DMS114 treated with DMSO at 0.1 percent for 48 hours (cell line): ENCODE data around the gene TMEM217.
A peak's percentile ranks its signal among the peaks of the same experiment; 100 is the strongest.
"Not testable (repeated sequence)": the region's sequence is repeated elsewhere in the genome, so short reads cannot be mapped to it uniquely, and the experiment has no call there.

Experiments used
- DNase-seq: peaks from one replicate; lab custom pipeline; 2025; ENCODE audit not compliant: unreplicated experiment; lab: John Stamatoyannopoulos, UW

TMEM217 gene

DNA sequence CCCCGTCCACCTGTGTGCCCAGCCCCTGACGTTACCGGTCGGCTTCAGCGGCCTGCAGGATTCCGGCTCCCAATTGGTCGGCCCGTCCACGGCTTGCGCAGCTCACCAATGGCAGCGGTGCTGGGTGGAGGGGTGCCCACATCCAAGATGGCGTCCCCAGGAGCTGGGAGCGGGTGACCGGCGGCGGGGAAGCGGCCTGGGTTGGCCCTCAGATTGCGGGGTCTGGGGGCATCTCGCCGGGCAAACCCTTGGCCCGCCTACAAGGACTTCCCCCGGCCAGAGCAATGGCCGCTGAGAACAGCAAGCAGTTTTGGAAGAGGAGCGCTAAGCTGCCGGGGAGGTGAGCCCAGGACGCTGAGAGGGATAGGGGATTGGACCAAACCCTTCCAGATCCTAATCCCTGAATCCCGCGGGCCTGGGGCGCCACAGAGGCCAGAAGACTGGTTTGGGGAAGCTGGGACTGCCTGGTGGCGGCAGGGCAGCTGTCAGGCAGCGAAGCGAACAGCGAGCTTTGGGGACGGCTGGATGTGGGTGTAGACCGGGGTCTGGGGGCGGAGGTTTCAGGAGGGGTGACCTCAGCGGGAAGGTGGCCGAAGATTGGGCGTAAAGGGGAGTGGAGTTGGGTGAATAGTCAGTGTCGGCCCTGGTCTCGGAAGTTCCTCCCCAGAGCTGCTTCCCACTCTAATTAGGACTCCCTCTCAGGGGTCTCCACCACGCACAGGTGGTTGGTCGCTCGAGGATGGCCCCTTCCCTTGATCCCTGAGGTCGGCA lies at the start of gene TMEM217, which contains the start of gene TBC1D22B:
Gene TMEM217, minus strand, starts transcription at position 511 of the 771 bp plus-strand sequence. CDS start 39,114 bp downstream, outside the sequence.
Gene TBC1D22B, plus strand, starts transcription at position 139 of the 771 bp plus-strand sequence. Its CDS starts 146 bp downstream, at position 285.
- DNase-seq: peak; percentile 95

DNA sequence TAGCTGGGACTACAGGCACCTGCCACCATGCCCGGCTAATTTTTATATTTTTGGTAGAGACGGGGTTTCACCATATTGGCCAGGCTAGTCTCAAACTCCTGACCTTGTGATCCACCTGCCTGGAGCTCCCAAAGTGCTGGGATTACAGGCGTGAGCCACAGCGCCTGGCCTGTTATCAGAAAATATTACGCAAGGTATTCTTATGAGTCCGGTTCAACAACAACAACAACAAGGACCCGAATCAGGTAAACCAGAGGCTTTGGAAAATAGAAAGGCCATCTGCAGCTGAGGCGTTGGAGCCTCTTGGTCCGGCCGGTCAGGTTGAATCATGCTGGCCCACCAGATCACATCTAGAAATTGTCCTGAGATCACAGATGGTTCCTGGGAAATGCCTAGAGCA lies 49.5 kb upstream of the TMEM217 start:
- not testable (repeated sequence) for DNase-seq

DNA sequence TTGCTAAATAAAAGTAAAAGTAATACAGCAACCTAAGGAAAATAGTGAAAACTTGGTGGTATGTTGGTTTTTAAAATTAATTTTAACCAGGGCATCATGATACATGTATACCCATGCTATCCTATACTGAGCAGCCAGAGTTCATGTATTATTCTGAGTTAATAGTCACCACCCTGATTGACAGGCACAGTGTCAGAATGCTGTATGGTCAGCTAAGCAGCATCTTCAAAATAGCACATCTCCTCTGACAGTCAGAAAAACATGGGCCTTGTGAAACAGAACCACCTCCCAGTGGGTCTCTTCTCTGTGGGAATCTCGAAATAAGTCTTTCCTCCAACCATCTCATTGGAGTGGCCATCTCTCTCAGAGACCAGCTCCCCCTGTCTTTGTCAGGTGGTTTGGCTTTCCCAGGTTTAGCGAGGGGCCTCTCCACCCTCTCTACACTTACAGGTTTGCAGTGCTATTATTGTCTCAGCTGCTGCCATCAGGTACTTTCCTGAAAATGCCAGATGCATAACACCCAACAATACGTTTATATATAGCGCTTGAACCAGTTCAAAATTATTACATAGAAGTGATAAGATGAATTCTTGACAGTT lies 48.8 kb upstream of the TMEM217 start:
- DNase-seq: no peak

DNA sequence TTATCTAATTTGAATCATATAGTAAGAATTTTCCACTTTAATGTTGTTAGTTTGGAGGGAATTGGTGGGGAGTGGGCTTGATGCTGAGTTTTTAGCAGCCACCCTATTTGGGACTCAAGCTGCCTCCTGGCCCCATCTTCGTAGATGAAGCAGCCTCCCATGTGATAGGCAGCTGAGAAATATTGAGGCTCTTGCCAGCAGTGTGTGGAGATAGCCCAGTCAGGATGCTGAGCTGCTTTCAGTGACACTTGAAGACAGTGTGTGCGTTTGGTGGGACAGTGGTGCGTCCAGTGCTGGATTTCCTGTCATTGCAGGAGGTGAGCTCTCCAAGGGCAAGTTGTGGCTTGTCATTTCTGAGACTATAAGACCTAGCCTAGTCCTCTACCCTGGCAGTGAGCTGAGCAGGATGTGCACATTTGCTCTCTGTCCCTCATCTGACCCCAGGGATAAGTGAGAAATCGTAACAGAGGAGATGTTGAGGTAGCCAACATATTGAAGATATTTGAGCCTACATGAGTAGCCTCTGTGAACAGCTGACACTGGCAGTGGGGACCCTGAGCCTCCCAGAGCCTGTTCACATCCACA lies 48.0 kb upstream of the TMEM217 start:
- DNase-seq: no peak

DNA sequence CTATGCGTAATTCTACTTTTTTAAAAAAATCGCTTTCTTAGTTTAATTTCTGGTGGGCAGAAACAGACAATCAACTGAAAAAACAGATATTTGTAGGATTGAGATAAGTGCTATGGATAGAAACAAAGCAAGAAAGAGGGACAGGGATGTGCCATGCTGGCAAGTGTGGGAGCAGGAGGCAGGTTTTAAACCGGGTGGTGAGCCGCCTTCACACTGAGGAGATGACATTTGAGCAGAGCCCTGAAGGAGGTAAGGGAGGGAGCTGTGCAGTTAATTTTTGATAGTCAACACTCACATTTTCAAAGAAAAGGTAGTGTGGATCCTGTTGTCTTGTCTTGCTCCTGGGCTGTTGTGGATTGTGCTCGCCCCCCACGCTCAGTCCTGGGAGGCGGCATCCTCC lies 46.8 kb upstream of the TMEM217 start:
- no peak for DNase-seq

DNA sequence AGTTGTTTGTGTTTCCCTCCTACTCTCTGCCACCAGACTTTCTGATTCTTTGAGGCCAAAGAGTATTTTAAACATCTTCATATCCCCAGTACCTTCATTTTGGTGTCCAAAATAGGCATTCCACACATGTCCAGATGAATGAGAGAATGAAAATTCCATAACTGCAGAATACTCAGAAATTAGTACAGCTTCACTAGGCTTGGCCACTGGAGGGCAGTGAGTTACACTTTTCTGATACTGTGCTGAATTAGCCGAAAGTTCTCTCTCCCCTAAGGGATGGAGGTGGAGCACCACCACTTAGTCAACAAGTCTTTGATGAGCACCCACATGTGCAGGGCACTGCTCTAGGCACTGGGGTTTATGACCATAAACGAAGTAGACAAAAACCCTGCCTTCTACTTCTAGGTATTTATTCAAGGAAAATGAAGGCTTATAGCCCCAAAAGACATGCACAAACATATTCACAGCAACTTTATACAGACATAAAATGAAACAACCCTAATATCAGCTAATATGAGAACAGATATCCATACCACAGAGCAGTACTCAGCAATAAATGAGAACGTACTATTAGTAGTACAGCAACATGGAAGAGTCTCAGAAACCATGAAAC lies 46.1 kb upstream of the TMEM217 start:
- DNase-seq: peak; percentile 35

DNA sequence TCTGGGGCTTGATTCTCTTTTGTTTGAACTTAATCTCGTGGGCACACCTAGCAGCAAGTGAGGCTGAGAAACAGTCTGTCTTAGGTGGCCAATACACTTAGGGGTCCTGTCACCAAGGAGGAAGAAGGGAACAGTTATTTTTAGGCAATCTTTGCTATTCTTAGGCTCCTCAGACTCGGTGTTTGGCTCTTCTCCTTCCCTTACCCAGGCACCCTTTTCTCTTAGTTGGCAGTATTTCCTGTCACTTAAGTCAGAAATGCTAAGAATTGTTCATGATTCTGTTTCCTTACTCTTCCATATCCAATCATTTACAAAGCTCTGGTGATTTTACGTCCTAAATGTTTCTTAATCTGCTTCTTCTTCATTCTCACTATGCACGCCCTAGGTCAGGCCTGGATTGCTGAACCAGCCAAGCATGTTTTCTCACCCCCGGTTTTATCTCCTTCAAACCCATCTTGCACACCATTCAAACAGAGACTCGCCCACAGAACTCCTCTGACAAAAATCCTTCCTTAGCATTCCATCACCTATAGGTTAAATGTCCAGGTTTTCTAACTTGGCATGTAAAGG lies 45.2 kb upstream of the TMEM217 start:
- no peak for DNase-seq

DNA sequence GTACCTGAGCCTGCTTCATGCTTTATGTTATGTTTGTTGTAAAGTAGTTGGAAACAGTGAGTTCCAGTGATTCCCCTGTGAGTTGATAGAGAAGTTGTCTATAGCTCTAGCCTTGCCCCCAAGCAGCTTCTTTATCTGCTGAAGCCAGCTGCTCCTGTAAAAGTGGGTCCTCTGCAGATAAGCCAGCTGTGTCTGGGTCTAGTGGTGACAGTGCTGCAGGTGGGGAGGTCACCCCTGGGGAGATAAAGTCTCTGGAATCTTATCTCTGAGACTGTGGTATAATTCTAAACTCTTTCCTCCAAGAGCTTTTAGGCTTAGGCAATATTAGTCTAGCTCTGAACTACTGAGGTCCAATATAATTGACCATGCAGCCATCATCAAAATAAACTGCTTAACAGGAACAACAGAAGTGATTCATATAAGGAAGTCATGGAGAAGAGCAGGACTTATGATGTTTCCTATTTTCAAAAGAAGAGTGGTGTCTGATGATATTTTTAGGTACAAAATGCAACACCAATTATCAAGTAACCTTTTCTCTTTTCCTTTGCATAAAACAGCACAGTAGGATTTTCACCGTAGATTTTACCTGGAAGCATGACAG lies 44.2 kb upstream of the TMEM217 start:
- DNase-seq: no peak

DNA sequence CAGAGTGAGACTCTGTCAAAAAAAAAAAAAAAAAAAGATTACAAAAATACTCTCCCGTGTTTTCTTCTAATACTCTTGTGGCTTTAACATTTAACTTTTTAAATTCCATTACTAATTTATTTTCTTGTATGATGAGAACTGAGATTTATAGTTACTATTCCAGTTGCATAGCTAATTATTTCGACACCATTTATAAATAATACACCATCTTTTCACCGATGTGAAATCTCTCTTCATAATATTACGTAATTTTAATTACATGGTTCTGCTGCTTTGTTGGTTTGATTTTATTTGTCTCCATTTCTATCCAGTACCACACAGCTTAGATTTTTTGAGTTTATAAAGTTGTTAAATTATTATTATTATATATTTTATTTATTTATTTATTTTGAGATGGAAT lies 42.0 kb upstream of the TMEM217 start:
- DNase-seq: no peak

DNA sequence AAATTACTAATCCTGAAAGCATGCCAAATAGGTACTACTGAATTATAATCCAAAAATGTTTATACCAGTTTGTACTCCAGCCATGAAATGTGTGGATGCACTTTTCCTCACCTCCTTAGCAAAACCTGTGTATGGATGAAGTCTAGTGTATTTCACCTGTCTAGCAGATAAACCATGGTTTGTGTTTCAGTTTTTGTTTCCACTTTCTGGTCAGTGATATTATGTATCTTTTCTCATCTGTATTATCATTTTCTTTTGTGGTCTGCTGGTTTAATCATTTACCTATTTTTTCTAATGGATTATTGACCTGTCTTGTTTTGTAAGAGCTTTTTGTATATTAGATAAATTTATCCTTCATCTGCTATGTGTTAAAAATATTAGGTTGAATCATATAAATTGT lies 41.0 kb upstream of the TMEM217 start:
- DNase-seq: no peak

DNA sequence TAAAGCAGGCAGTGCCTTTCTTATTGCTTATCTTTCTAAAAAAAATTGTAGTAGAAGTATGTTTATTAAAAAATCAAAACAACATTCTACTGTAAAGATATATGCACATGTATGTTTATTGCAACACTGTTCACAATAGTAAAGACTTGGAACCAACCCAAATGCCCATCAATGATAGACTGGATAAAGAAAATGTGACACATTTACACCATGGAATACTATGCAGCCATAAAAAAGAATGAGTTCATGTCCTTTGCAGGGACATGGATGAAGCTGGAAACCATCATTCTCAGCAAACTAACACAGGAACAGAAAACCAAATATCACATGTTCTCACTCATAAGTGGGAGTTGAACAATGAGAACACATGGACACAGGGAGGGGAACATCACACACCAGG lies 39.7 kb upstream of the TMEM217 start:
- not testable (repeated sequence) for DNase-seq

DNA sequence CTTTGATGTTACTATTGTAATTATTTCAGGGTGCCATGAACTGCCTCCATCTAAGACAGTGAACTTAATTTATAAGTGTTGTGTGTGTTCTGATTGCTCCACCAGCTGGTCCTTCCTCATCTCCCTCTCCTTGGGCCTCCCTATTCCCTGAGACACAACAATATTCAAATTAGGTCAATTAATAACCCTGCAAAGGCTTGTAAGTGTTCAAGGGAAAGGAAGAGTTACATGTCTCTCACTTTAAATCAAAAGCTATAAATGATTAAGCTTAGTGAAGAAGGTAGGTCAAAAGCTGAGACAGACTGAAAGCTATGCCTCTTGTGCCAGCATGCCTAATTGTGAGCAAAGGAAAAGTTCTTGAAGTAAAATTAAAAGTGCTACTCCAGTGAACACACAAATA lies 35.5 kb upstream of the TMEM217 start:
- DNase-seq: no peak

DNA sequence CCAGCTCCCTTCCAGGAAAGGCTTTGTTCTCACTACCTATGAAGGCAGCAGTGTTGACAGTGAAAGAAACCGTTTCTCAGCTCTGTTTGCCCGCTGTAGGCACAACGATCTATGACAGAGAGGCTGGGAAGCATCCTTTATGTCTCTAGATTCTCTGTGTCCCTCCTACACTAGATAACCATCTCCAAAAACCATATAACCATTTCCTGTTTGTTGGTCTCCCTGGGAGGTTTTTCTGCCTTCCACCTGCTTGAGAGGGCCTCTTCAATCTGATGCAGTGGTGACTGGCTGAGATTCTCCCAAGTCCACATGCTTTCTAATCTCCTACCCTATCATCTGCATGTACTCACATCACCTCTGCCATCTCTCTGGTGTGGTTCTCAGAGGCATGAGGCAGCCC lies 32.0 kb upstream of the TMEM217 start:
- no peak for DNase-seq

DNA sequence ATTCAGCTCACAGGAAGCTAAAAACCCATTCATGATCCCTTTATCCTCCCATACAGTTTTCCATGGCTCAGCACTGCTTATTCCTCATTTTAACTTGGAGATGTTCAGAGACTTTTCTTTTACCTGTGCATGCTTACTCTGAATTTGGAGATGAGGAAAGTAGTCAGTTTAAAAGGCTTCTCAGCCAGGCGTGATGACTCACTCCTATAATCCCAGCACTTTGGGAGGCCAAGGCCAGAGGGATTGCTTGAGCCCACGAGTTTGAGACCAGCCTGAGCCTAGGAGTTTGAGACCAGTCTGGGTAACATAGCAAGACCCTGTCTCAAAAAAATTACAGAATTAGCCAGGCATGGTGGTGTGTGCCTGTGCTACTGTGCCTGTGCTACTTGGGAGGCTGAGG lies 30.3 kb upstream of the TMEM217 start:
- DNase-seq: no peak

DNA sequence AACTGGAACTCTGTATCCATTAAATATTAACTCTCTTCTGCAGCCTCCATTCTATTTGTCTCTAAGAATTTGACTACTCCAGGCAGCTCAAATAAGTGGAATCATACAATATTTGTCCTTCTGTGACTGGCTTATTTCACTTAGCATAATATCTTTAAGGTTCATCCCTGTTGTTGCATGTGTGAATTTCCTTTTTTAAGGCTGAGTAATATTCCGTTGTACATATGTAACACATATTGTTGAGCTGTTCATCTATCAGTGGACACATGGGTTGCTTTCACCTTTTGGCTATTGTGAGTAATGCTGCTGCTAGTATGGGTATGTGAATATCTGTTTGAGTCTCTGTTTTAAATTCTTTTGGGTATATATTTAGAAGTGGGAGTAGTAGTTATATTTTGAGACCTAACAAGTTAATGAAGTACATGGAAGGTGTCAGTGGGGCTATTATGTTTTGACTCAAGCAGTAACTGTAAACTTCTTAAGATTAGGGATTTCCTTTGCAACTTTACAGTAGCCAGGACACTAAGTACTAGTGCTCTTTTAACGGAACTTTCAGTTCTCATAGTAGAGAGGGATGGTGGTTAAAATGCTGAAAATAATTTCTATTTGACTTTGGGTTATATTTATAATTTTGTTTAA lies 29.7 kb upstream of the TMEM217 start:
- no peak for DNase-seq

DNA sequence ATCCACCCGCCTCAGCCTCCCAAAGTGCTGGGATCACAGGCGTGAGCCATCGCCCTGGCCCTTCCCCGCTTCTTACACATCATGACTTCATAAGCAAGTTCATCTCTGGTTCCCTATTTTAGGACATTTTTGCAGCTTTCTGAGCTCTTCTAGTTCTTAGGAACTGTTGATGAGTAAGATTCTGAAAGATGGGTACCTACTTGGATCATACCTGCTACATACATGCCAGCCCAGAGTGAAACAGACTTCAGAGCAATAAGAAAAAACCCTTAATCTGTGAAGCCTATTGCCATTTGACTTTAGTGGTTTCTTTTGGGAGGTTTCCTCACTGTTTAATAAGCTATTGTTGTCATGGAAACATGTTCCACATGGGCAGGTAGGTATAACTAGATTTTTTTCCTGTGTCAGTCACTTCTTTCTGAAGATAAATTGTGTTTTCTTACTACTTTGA lies 27.9 kb upstream of the TMEM217 start:
- no peak for DNase-seq

DNA sequence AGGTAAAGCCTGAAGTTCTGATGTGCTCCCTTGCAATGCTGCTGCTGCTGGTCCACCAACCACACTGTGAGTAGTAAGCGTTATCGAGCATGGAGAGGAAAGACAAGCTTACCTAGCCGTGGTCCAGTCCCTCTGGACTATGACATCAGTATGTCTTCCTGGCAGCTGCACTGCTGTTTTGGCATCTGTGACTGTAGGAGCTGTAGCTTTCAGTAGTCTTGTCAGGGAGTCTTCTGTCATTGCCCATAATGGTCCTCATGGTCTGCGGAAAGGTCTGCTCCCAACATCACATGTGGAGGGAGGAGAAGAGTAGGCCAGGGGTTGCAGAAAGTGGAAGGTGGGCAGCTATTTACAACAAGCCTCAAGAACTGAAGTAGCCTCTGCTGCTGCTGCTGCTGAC lies 26.8 kb upstream of the TMEM217 start:
- DNase-seq: no peak

DNA sequence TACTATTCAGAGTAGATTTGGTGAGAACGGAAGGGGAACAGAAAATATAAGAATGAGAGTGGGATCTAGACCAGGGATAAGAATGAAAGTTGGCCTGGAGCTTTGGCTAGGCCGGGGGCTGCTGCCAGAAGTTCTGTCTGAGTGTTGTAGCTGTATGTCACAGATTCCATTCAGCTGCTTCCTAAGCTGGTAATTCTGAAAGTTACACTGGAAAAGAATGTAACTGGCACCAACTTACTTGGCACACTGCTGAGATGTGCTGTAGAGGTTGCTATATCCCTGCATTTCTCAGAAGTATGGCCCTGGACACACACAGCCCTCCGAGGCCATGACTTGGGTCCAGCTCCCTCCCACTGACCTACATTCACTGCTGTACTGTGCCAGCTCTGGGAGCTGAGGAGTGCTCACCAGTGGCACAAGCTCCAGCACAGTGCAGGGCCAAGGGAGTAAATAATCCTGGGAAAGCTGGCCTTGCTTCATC lies 25.8 kb upstream of the TMEM217 start:
- DNase-seq: no peak

DNA sequence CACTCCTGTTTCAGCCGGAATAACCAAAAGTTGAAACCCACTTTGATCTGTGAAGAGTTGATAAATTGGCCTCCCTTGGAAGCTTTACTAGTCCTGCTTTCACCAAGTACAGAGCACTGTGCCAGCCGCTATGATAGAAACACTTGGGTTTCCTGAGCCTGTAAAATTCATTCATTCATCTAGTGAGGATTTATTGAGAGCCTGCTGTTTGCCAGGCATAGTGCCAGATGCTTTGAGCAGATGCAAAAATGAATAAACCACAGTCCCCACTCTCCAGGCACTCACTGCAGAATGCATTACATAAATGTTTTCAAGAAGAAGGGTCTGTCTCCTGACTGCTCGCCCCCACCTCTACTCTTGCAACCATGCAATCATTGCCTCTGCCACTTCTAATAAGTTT lies 25.3 kb upstream of the TMEM217 start:
- DNase-seq: no peak

DNA sequence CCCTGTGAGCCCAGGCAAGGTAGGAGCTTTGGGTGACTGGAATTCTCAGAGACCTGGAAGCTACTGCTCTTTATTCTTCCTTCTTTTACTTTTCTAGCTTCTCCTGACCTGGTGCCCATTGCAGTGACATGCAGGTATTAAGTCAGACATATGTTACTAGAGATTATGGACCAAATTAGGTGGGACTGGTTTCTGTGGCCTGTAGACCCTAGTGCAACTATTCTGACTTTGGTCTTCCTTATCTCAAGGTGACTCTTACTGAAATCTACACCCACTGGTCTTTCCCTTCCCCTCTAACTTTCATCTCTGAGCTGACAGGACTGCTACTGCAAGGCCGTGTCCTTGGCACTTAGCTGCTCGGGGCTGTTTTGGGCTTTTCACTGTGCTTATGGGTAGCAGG lies 24.4 kb upstream of the TMEM217 start:
- no peak for DNase-seq
